Prostate gland (tissue), 2 donors: ENCODE results near the gene WEE2. TPM values are rescaled to one million over a fixed set of nuclear protein-coding genes. Genes with fewer than 3 reads are reported as not detected.
"Not testable (repeated sequence)": the region's sequence is repeated elsewhere in the genome, so short reads cannot be mapped to it uniquely, and the experiment has no call there.

Experiments used
- DNase-seq: peaks from one replicate; pipeline ENCODE4 v3.0.0-alpha.2; 2019; ENCODE audit warnings: low spot score
- H3K27ac ChIP-seq, 2 donors: fragments of 200-600 bp; sonication (generic); 2 replicates each; pipeline ENCODE4 v1.5.1; 2017 to 2019
- H3K27me3 ChIP-seq: fragments of 200-600 bp; sonication (generic); replicated peaks from 2 replicates; pipeline ENCODE4 v1.5.1; 2019; ENCODE audit not compliant: insufficient read depth
- H3K36me3 ChIP-seq, 2 donors: fragments of 200-600 bp; sonication (generic); 1 replicate in 1 of 2; 2 replicates in 1 of 2; pipeline versions ENCODE4 v1.5.1 to v1.8.1; 2017 to 2019
- H3K4me1 ChIP-seq: fragments of 200-600 bp; sonication (generic); replicated peaks from 2 replicates; pipeline ENCODE4 v1.5.1; 2019
- H3K4me3 ChIP-seq, 2 donors: fragments of 200-600 bp; sonication (generic); 2 replicates each; pipeline ENCODE4 v1.5.1; 2017 to 2019
- H3K9me3 ChIP-seq: fragments of 200-600 bp; sonication (generic); 2 replicates; pipeline ENCODE4 v1.5.1; 2017
- CTCF ChIP-seq, 4 experiments: fragments of 200-600 bp in 2 of 4; fragments of 450-650 bp in 2 of 4; sonication (generic) in 2 of 4; IDR thresholded peaks; 1 replicate in 3 of 4; 2 replicates in 1 of 4; pipeline ENCODE4 v1.5.1; 2016 to 2019; ENCODE audit warnings: antibody characterized with exemption in 4 of 4, mild to moderate bottlenecking in 2 of 4, moderate library complexity in 2 of 4
- POLR2A ChIP-seq: fragments of 450-650 bp; IDR thresholded peaks from one replicate; pipeline ENCODE4 v1.6.1; 2016; ENCODE audit warnings: antibody characterized with exemption, mild to moderate bottlenecking
- POLR2AphosphoS5 ChIP-seq: sonication (generic); formaldehyde crosslinking; IDR thresholded peaks from one replicate; pipeline ENCODE4 v1.6.1; 2017; ENCODE audit warnings: antibody characterized with exemption
- WGBS: methylation state at CpG from one replicate; pipeline ENCODE4 v1.1.5; 2018; 5-methylcytosine and 5-hydroxymethylcytosine counted together
- intact Hi-C: fragments of 100-400 bp; cut with DNase I; formaldehyde crosslinking; loops from one replicate; pipeline ENCODE4 v1.14.2; 2022
- small RNA-seq, 2 donors: library from RNA; depleted of rRNA; stranded (forward); fragments of <200 nt; gene quantifications; one replicate each; pipeline ENCODE3, GENCODE V24; 2016
- total RNA-seq, 2 donors: library from RNA; depleted of rRNA; stranded (reverse); fragments of >200 nt; gene quantifications; one replicate each; pipeline ENCODE4 v1.1.0, GENCODE V29; 2016

Gene WEE2
- total RNA-seq, 2 donors from 2014 or later: not detected

- no peaks in the 10 kb centered on the region for H3K9me3 ChIP-seq
- H3K4me3 ChIP-seq: no peak overlapping the region
- H3K4me1 ChIP-seq: no peaks in the 10 kb centered on the region
- peaks cover 12 to 22% of the 10 kb centered on the region in 2 donors for H3K36me3 ChIP-seq
- TF ChIP-seq POLR2A: no peak
- TF ChIP-seq POLR2AphosphoS5: no peak
- TF ChIP-seq CTCF (IDR thresholded peaks at IDR 0.05): no peak
- no peak for DNase-seq
- no peak overlapping the region for H3K27ac ChIP-seq
- intact Hi-C loops: no loop called here
- WGBS: 98% methylated on average over 13 of the region's 13 CpGs
- no peaks in the 10 kb centered on the region for H3K27me3 ChIP-seq
Observed at GRCh38 chr7:141752634-141753033, 44.5 kb downstream of the WEE2 start.

GRCh38 chr7:141754939-141755338, 46.8 kb downstream of the WEE2 start:
- Histone ChIP-seq H3K9me3 (no peaks in the 10 kb centered on the region), H3K27me3 (no peaks in the 10 kb centered on the region), H3K27ac (no peak overlapping the region), H3K4me1 (no peaks in the 10 kb centered on the region), H3K36me3 (peaks cover 12 to 22% of the 10 kb centered on the region in 2 donors), H3K4me3 (no peak overlapping the region)
- intact Hi-C loops: no loop called here
- no peak for DNase-seq
- 99% methylated on average over 6 of the region's 6 CpGs for WGBS
- TF ChIP-seq CTCF (IDR thresholded peaks at IDR 0.05): peak in 2 of 4 experiments; percentile 19 to 27
- no peak for TF ChIP-seq POLR2A

DNA sequence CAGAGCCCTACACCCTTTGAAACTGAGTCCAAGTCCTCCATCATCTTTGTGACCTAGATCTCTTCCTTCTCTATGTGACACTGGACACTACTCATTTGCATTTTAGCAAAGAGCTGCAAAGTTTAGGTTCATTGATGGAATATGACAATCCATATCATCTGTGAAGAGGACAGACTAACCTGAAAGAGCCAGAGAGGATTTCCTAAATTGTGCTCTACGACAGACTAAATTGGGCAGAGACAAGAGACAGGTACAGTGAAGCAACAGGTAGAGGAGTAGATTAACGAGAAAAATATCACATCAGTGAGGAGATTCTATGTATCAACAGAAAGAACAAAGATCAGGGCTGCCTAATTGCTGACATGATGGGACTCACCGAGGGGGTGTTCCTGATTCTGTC, 55.6 kb downstream of the WEE2 start, which contains the start of gene TAS2R3:
TSS of gene TAS2R3 (plus strand) at position 301 of the 400 bp plus-strand sequence. CDS start at position 363, 62 bp downstream.
- Histone ChIP-seq H3K4me3 (no peak within 1 kb of the TSS), H3K27ac (no peak within 1 kb of the TSS), H3K9me3 (no peaks in the 10 kb centered on the region), H3K36me3 (no peaks in the 10 kb centered on the region), H3K27me3 (no peaks in the 10 kb centered on the region), H3K4me1 (no peaks in the 10 kb centered on the region)
- TF ChIP-seq POLR2A (no peak), POLR2AphosphoS5 (no peak), CTCF (IDR thresholded peaks at IDR 0.05) (no peak)
- 95% methylated on average over 3 of the region's 3 CpGs for WGBS
- intact Hi-C loops: no loop called here
- DNase-seq: no peak

- 100% methylated on average over 3 of the region's 3 CpGs for WGBS
- H3K27ac ChIP-seq, H3K36me3 ChIP-seq, H3K27me3 ChIP-seq, intact Hi-C loops, H3K4me3 ChIP-seq, H3K4me1 ChIP-seq, DNase-seq, H3K9me3 ChIP-seq: not testable (repeated sequence)
Observed at GRCh38 chr7:141770083-141770583, 62.0 kb downstream of the WEE2 start.

DNA sequence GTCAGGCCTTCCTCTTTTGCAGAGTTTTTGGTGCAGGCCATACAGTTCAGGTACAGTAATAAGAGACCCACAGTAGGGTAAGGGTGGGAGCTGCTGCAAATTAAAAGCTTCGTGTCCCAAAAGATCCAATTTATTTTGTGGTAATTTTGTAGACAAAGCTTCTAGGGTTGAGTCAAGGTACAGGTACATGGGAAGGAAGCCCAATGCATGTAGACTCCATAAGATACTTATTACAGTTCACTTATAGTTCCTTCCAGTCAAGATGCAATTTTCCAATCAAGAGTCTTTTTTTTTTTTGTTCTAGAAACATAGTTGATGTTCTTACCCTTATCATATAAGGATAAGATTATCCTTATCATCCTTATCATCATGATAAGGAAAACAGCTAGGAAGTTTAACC, 68.2 kb downstream of the WEE2 start, which contains the start of gene TAS2R4:
TSS of gene TAS2R4 (plus strand) at position 301 of the 400 bp plus-strand sequence. CDS start 1,815 bp downstream, outside the sequence.
- no peaks in the 10 kb centered on the region for H3K36me3 ChIP-seq
- intact Hi-C loops: no loop called here
- 100% methylated on average over 1 of the region's 1 CpG for WGBS

More for the DNA sequence above, 68.2 kb downstream of the WEE2 start, which contains the start of gene TAS2R4:
- no peak for DNase-seq
- Histone ChIP-seq H3K9me3 (no peaks in the 10 kb centered on the region), H3K27me3 (no peaks in the 10 kb centered on the region), H3K4me1 (no peaks in the 10 kb centered on the region), H3K27ac (no peak within 1 kb of the TSS), H3K4me3 (no peak within 1 kb of the TSS)
- no peak for TF ChIP-seq POLR2AphosphoS5
- no peak for TF ChIP-seq POLR2A
- no peak for TF ChIP-seq CTCF (IDR thresholded peaks at IDR 0.05)

Small RNA genes lying within 50 kb of the gene (small RNA-seq; reads per million reads assigned to genes)
- gene RNU1-82P: 0 reads per million in 2 donors

Other genes starting within 250 kb of the WEE2 start
- gene AGK, start 156.9 kb upstream of the WEE2 start, total RNA-seq: 10 to 100 TPM; 19.4 to 26.7 TPM
- 10 to 100 TPM; 18.1 to 18.9 TPM for gene DENND11, start 6.2 kb upstream of the WEE2 start, total RNA-seq
- 100 to 1,000 TPM; 109 to 115 TPM for gene SSBP1, start 30.0 kb downstream of the WEE2 start, total RNA-seq
- 1 to 10 TPM; 1.1 to 5.2 TPM for gene TAS2R3, start 55.7 kb downstream of the WEE2 start, total RNA-seq
- 1 to 10 TPM in 1 of 2 donors, under 1 TPM in 1; 0.87 to 2.2 TPM for gene TAS2R4, start 68.3 kb downstream of the WEE2 start, total RNA-seq
- 1 to 10 TPM; 2.5 to 4.0 TPM for gene TAS2R5, start 81.9 kb downstream of the WEE2 start, total RNA-seq
- gene PRSS37, start 133.1 kb downstream of the WEE2 start, total RNA-seq: under 1 TPM in 1 of 2 donors, not detected in 1; 0.51 TPM
- gene OR9A4, start 208.0 kb downstream of the WEE2 start, total RNA-seq: not detected
- gene CLEC5A, start 238.6 kb downstream of the WEE2 start, total RNA-seq: 1 to 10 TPM in 1 of 2 donors, under 1 TPM in 1; 0.74 to 1.1 TPM